ENCODE measurements around the gene JCAD. TPM values are rescaled to one million over a fixed set of nuclear protein-coding genes. Genes with fewer than 3 reads are reported as not detected.

The JCAD gene
- total RNA-seq, 2 experiments from 2014 or later, result not detected

GRCh38 chr10:30074090-30074489, 14.7 kb upstream of the JCAD start:
- no peak for ATAC-seq
- ChIA-PET CTCF (no interaction called here), POLR2A (interaction anchor here (0.7 kb wide), 1 partner anchor 185 kb away, joined by 3 read pairs; no protein-coding TSS in a partner anchor)
- DNase-seq, result no peak
- no peaks in the 10 kb centered on the region for H3K9me3 Mint-ChIP-seq
- no peak for TF ChIP-seq CTCF (IDR thresholded peaks at IDR 0.05)
- H3K36me3 Mint-ChIP-seq (ENCODE audit: low read depth), result no peaks in the 10 kb centered on the region
- H3K27ac Mint-ChIP-seq, result no peak overlapping the region
- no peaks in the 10 kb centered on the region for H3K4me1 Mint-ChIP-seq (ENCODE audit: low read depth)
- no peak overlapping the region for H3K4me3 Mint-ChIP-seq
- peaks cover 25% of the 10 kb centered on the region for H3K27me3 Mint-ChIP-seq
- intact Hi-C loops (cut with micrococcal nuclease), result no loop called here

- no peak overlapping the region for H3K4me3 Mint-ChIP-seq
- H3K27me3 Mint-ChIP-seq, result peaks cover 28% of the 10 kb centered on the region
- no peaks in the 10 kb centered on the region for H3K9me3 Mint-ChIP-seq
- TF ChIP-seq CTCF (IDR thresholded peaks at IDR 0.05), result no peak
- H3K27ac Mint-ChIP-seq, result no peak overlapping the region
- no peak for DNase-seq
- ChIA-PET POLR2A (interaction anchor here (0.7 kb wide), 1 partner anchor 185 kb away, joined by 3 read pairs; no protein-coding TSS in a partner anchor), CTCF (no interaction called here)
- H3K36me3 Mint-ChIP-seq (ENCODE audit: low read depth), result no peaks in the 10 kb centered on the region
- no peaks in the 10 kb centered on the region for H3K4me1 Mint-ChIP-seq (ENCODE audit: low read depth)
- intact Hi-C loops (cut with micrococcal nuclease), result no loop called here
- no peak for ATAC-seq
Observed at GRCh38 chr10:30073767-30074060, 14.3 kb upstream of the JCAD start.

- Mint-ChIP-seq H3K4me1 (ENCODE audit: low read depth) (no peaks in the 10 kb centered on the region), H3K27ac (no peak overlapping the region), H3K36me3 (ENCODE audit: low read depth) (no peaks in the 10 kb centered on the region), H3K27me3 (peaks cover 23% of the 10 kb centered on the region), H3K4me3 (no peak overlapping the region), H3K9me3 (no peaks in the 10 kb centered on the region)
- ATAC-seq (no peak), DNase-seq (no peak)
- intact Hi-C loops (cut with micrococcal nuclease), result no loop called here
- no peak for TF ChIP-seq CTCF (IDR thresholded peaks at IDR 0.05)
- POLR2A ChIA-PET, result interaction anchor here (0.7 kb wide), 1 partner anchor 185 kb away, joined by 3 read pairs; no protein-coding TSS in a partner anchor
- CTCF ChIA-PET, result no interaction called here
Observed at GRCh38 chr10:30073045-30073766, 13.8 kb upstream of the JCAD start.

GRCh38 chr10:30072068-30072467, 12.7 kb upstream of the JCAD start:
- no peak for ATAC-seq
- Mint-ChIP-seq H3K27me3 (peaks cover 16% of the 10 kb centered on the region), H3K36me3 (ENCODE audit: low read depth) (no peaks in the 10 kb centered on the region), H3K27ac (no peak overlapping the region), H3K4me3 (no peak overlapping the region), H3K9me3 (no peaks in the 10 kb centered on the region), H3K4me1 (ENCODE audit: low read depth) (no peaks in the 10 kb centered on the region)
- no peak for DNase-seq
- no peak for TF ChIP-seq CTCF (IDR thresholded peaks at IDR 0.05)
- ChIA-PET CTCF (no interaction called here), POLR2A (no interaction called here)
- intact Hi-C loops (cut with micrococcal nuclease), result no loop called here

GRCh38 chr10:30070001-30070685, 10.8 kb upstream of the JCAD start:
- intact Hi-C loops (cut with micrococcal nuclease), result no loop called here
- DNase-seq, result no peak
- CTCF ChIA-PET, result no interaction called here

More at GRCh38 chr10:30070001-30070685, 10.8 kb upstream of the JCAD start:
- TF ChIP-seq CTCF (IDR thresholded peaks at IDR 0.05), result no peak
- Mint-ChIP-seq H3K27ac (no peak overlapping the region), H3K4me1 (ENCODE audit: low read depth) (no peaks in the 10 kb centered on the region), H3K4me3 (no peak overlapping the region), H3K9me3 (no peaks in the 10 kb centered on the region), H3K36me3 (ENCODE audit: low read depth) (no peaks in the 10 kb centered on the region), H3K27me3 (peaks cover 18% of the 10 kb centered on the region)
- ATAC-seq, result no peak
- POLR2A ChIA-PET, result no interaction called here
